Activated naive CD4-positive, alpha-beta T cell treated with Interleukin-2 at 50 U/mL for 16 hours (primary cell): ENCODE data around the gene CDC42SE2.
"Not testable (repeated sequence)": the region's sequence is repeated elsewhere in the genome, so short reads cannot be mapped to it uniquely, and the experiment has no call there.

Source experiments
- DNase-seq: peaks from one replicate; pipeline ENCODE4 v3.0.0-alpha.2; 2020

The CDC42SE2 gene

GRCh38 chr5:131396630-131397273 is 132.9 kb downstream of the CDC42SE2 start:
- no peak for DNase-seq

- not testable (repeated sequence) for DNase-seq
Observed at GRCh38 chr5:131399007-131399406, 135.2 kb downstream of the CDC42SE2 start.

- DNase-seq = no peak
Observed at GRCh38 chr5:131400585-131400984, 136.7 kb downstream of the CDC42SE2 start.

GRCh38 chr5:131405674-131406073 is 141.8 kb downstream of the CDC42SE2 start:
- DNase-seq = no peak

- no peak for DNase-seq
Observed at GRCh38 chr5:131406076-131406475, 142.2 kb downstream of the CDC42SE2 start.

GRCh38 chr5:131406975-131407638 is 143.3 kb downstream of the CDC42SE2 start:
- no peak for DNase-seq

- DNase-seq = peak; percentile 21
Observed at GRCh38 chr5:131413605-131414559, 150.0 kb downstream of the CDC42SE2 start.

GRCh38 chr5:131416729-131417128 is 152.9 kb downstream of the CDC42SE2 start:
- DNase-seq = no peak

GRCh38 chr5:131417240-131417869 is 153.5 kb downstream of the CDC42SE2 start:
- peak; percentile 83 for DNase-seq

- DNase-seq = no peak
Observed at GRCh38 chr5:131418846-131419245, 155.0 kb downstream of the CDC42SE2 start.

GRCh38 chr5:131419877-131420276 is 156.0 kb downstream of the CDC42SE2 start:
- DNase-seq = no peak

- no peak for DNase-seq
Observed at GRCh38 chr5:131423056-131423455, 159.2 kb downstream of the CDC42SE2 start.

- DNase-seq = no peak
Observed at GRCh38 chr5:131426011-131426410, 162.2 kb downstream of the CDC42SE2 start.

GRCh38 chr5:131430794-131431193 is 166.9 kb downstream of the CDC42SE2 start:
- DNase-seq = no peak

- no peak for DNase-seq
Observed at GRCh38 chr5:131431794-131432193, 167.9 kb downstream of the CDC42SE2 start.

- no peak for DNase-seq
Observed at GRCh38 chr5:131433109-131433508, 169.3 kb downstream of the CDC42SE2 start.

- no peak for DNase-seq
Observed at GRCh38 chr5:131436081-131436480, 172.2 kb downstream of the CDC42SE2 start.

- no peak for DNase-seq
Observed at GRCh38 chr5:131441184-131441583, 177.3 kb downstream of the CDC42SE2 start.
